ENCODE measurements around the gene TSPAN33.
"Not testable (repeated sequence)": the region's sequence is repeated elsewhere in the genome, so short reads cannot be mapped to it uniquely, and the experiment has no call there.

DNA sequence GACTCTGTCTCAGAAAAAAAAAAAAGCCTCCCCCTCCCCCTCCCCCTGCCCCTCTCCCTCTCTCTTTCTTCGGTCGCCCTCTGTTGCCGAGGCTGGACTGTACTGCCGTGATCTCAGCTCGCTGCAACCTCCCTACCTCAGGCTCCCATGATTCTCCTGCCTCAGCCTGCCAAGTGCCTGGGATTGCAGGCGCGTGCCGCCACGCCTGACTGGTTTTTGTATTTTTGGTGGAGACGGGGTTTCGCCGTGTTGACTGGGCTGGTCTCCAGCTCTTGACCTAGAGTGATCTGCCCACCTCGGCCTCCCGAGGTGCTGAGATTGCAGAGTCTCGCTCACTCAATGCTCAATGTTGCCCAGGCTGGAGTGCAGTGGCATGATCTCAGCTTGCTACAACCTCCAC, 71.2 kb downstream of the TSPAN33 start:
- not testable (repeated sequence) for TF ChIP-seq EZH2phosphoT487 (IDR thresholded peaks at IDR 0.05; ENCODE audit: insufficient read depth, low read depth); EZH2 (IDR thresholded peaks at IDR 0.05; ENCODE audit: insufficient read depth, poor library complexity, severe bottlenecking)

All from GM23248 (cell line).